Measurements from ENCODE around the gene MCC. TPM values are rescaled to one million over a fixed set of nuclear protein-coding genes. Genes with fewer than 3 reads are reported as not detected.

The MCC gene
- total RNA-seq, 1 experiment from 2014 or later: 23.5 TPM

- Mint-ChIP-seq H3K27ac (no peak overlapping the region), H3K9me3 (no peaks in the 10 kb centered on the region), H3K36me3 (no peaks in the 10 kb centered on the region)
Observed at GRCh38 chr5:113325054-113325453, 163.2 kb downstream of the MCC start.

DNA sequence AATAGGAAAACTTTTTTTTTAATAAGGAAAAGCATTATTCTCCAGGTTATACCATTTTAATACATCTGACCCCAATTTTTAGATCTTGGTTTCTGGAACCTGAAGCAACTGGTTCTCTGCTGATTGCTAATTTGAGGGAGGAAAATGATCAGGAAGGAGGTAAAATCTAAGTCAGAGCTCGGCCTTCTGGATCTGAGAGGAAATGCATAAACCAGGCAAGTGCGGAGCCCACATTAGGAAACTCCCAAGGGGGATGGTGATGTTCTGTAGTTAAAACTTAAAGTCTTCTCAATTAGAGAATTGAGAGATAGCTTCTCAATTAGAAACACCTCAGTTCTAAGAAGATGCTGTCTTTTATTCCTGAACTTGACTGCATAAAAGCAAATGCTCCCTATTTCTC, 167.0 kb downstream of the MCC start:
- no peaks in the 10 kb centered on the region for H3K27me3 Mint-ChIP-seq (ENCODE audit: low read depth)
- ATAC-seq: peak; percentile 22; the same call in 1 of the 2 replicates
- H3K9me3 Mint-ChIP-seq: 0 out of 2 replicates have a peak, but pooled peaks cover 5% of the 10 kb centered on the region
- H3K36me3 Mint-ChIP-seq: no peaks in the 10 kb centered on the region
- TF ChIP-seq, protein P1, sequence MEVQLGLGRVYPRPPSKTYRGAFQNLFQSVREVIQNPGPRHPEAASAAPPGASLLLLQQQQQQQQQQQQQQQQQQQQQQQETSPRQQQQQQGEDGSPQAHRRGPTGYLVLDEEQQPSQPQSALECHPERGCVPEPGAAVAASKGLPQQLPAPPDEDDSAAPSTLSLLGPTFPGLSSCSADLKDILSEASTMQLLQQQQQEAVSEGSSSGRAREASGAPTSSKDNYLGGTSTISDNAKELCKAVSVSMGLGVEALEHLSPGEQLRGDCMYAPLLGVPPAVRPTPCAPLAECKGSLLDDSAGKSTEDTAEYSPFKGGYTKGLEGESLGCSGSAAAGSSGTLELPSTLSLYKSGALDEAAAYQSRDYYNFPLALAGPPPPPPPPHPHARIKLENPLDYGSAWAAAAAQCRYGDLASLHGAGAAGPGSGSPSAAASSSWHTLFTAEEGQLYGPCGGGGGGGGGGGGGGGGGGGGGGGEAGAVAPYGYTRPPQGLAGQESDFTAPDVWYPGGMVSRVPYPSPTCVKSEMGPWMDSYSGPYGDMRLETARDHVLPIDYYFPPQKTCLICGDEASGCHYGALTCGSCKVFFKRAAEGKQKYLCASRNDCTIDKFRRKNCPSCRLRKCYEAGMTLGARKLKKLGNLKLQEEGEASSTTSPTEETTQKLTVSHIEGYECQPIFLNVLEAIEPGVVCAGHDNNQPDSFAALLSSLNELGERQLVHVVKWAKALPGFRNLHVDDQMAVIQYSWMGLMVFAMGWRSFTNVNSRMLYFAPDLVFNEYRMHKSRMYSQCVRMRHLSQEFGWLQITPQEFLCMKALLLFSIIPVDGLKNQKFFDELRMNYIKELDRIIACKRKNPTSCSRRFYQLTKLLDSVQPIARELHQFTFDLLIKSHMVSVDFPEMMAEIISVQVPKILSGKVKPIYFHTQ (CRISPR knock-in tag; IDR thresholded peaks at IDR 0.05): no peak
- no peak for TF ChIP-seq IRF2 (CRISPR knock-in tag; IDR thresholded peaks at IDR 0.05; ENCODE audit: borderline replicate concordance, low read depth)
- TF ChIP-seq SOX15 (CRISPR knock-in tag; IDR thresholded peaks at IDR 0.05): no peak
- no peak for TF ChIP-seq RORB (CRISPR knock-in tag; IDR thresholded peaks at IDR 0.05)
- no peak overlapping the region for H3K27ac Mint-ChIP-seq
- CTCF ChIA-PET: interaction anchor here (0.7 to 1.0 kb wide), 2 partner anchors 16 to 198 kb away, joined by 3 read pairs; no protein-coding TSS in a partner anchor
- peaks cover 13% of the 10 kb centered on the region for H3K4me1 Mint-ChIP-seq
- H3K4me3 Mint-ChIP-seq: no peak overlapping the region
- POLR2A ChIA-PET: no interaction called here
- DNase-seq (ENCODE audit: low spot score): no peak

More at GRCh38 chr5:113325054-113325453, 163.2 kb downstream of the MCC start:
- no peak for TF ChIP-seq JAZF1 (CRISPR knock-in tag; IDR thresholded peaks at IDR 0.05)
- TF ChIP-seq TEAD4 (CRISPR knock-in tag; IDR thresholded peaks at IDR 0.05): no peak
- TF ChIP-seq ZNF121 (CRISPR knock-in tag; IDR thresholded peaks at IDR 0.05): no peak
- no peak for TF ChIP-seq NR1H2 (CRISPR knock-in tag; IDR thresholded peaks at IDR 0.05)
- TF ChIP-seq ZNF232 (CRISPR knock-in tag; IDR thresholded peaks at IDR 0.05): no peak
- no peak for DNase-seq (ENCODE audit: low spot score)
- Mint-ChIP-seq H3K4me1 (peaks cover 5% of the 10 kb centered on the region), H3K27me3 (ENCODE audit: low read depth) (no peaks in the 10 kb centered on the region), H3K4me3 (no peak overlapping the region)
- ChIA-PET CTCF (no interaction called here), POLR2A (no interaction called here)
- ATAC-seq: no peak

DNA sequence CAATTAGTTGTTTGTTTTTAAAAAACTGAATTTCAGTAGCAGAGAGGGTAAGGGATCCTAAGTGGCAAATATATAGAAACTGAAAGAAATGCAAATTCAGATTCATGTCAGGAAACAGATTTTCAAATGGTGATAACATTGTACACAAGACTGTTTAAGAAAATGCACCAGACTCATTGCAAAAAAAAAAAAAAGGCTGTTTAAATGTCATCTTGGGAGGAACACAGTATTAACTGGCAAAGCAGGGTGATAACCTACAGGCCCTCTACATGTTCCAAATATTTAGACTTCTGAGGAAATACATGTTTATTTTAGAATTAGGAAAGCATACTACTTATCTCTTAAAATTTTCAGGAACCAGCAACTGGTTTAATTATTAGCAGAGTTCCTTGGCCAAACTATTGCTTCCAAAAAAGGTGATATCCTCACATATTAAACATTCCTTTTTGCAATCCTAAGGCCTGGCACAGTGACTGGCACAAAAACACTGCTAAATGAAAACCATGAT, 167.9 kb downstream of the MCC start:
- ATAC-seq: no peak
- Mint-ChIP-seq H3K4me1 (peaks cover 13% of the 10 kb centered on the region), H3K36me3 (no peaks in the 10 kb centered on the region), H3K27ac (no peak overlapping the region), H3K4me3 (no peak overlapping the region), H3K27me3 (ENCODE audit: low read depth) (no peaks in the 10 kb centered on the region), H3K9me3 (0 out of 2 replicates have a peak, but pooled peaks cover 5% of the 10 kb centered on the region)
- no peak for TF ChIP-seq FOXP1 (CRISPR knock-in tag; IDR thresholded peaks at IDR 0.05; ENCODE audit: borderline replicate concordance)
- no peak for TF ChIP-seq MYBL2 (CRISPR knock-in tag; IDR thresholded peaks at IDR 0.05)
- TF ChIP-seq SP1 (CRISPR knock-in tag; conservative IDR thresholded peaks at IDR 0.05): no peak
- TF ChIP-seq TEAD4 (CRISPR knock-in tag; IDR thresholded peaks at IDR 0.05): no peak
- TF ChIP-seq ZBTB21 (CRISPR knock-in tag; IDR thresholded peaks at IDR 0.05; ENCODE audit: borderline replicate concordance): no peak
- TF ChIP-seq, protein P2, sequence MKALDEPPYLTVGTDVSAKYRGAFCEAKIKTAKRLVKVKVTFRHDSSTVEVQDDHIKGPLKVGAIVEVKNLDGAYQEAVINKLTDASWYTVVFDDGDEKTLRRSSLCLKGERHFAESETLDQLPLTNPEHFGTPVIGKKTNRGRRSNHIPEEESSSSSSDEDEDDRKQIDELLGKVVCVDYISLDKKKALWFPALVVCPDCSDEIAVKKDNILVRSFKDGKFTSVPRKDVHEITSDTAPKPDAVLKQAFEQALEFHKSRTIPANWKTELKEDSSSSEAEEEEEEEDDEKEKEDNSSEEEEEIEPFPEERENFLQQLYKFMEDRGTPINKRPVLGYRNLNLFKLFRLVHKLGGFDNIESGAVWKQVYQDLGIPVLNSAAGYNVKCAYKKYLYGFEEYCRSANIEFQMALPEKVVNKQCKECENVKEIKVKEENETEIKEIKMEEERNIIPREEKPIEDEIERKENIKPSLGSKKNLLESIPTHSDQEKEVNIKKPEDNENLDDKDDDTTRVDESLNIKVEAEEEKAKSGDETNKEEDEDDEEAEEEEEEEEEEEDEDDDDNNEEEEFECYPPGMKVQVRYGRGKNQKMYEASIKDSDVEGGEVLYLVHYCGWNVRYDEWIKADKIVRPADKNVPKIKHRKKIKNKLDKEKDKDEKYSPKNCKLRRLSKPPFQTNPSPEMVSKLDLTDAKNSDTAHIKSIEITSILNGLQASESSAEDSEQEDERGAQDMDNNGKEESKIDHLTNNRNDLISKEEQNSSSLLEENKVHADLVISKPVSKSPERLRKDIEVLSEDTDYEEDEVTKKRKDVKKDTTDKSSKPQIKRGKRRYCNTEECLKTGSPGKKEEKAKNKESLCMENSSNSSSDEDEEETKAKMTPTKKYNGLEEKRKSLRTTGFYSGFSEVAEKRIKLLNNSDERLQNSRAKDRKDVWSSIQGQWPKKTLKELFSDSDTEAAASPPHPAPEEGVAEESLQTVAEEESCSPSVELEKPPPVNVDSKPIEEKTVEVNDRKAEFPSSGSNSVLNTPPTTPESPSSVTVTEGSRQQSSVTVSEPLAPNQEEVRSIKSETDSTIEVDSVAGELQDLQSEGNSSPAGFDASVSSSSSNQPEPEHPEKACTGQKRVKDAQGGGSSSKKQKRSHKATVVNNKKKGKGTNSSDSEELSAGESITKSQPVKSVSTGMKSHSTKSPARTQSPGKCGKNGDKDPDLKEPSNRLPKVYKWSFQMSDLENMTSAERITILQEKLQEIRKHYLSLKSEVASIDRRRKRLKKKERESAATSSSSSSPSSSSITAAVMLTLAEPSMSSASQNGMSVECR (CRISPR knock-in tag; IDR thresholded peaks at IDR 0.05; ENCODE audit: borderline replicate concordance): no peak
- TF ChIP-seq OVOL2 (CRISPR knock-in tag; IDR thresholded peaks at IDR 0.05; ENCODE audit: borderline replicate concordance): no peak
- DNase-seq (ENCODE audit: low spot score): no peak
- POLR2A ChIA-PET: no interaction called here
- CTCF ChIA-PET: no interaction called here
